GM23338 (cell line): Measurements from ENCODE around the gene DAGLB. TPM values are rescaled to one million over a fixed set of nuclear protein-coding genes. Genes with fewer than 3 reads are reported as not detected.

ENCODE experiments used
- ATAC-seq: fragments of 200-7000 bp; cut with Tn5 transposase; 3 replicates; pipeline ENCODE4 v1.9.1; 2020
- DNase-seq: peaks from one replicate; pipeline ENCODE4 v3.0.0-alpha.2; 2015; ENCODE audit warnings: low spot score
- H2AFZ ChIP-seq: fragments of 200-600 bp; sonication (generic); 2 replicates; pipeline ENCODE4 v1.8.0; 2016; ENCODE audit warnings: antibody characterized with exemption, mild to moderate bottlenecking, moderate library complexity
- H3F3A ChIP-seq: fragments of 200-600 bp; sonication (generic); replicated peaks from 2 replicates; pipeline ENCODE4 v1.8.0; 2017; ENCODE audit warnings: antibody characterized with exemption, mixed run types, low read depth
- H3K27ac ChIP-seq: fragments of 200-600 bp; sonication (generic); 2 replicates; pipeline ENCODE4 v1.6.1; 2016; ENCODE audit warnings: low read depth
- H3K27me3 ChIP-seq: fragments of 200-600 bp; sonication (generic); 2 replicates; pipeline ENCODE4 v1.8.0; 2016; ENCODE audit warnings: mild to moderate bottlenecking, mixed run types, moderate library complexity; ENCODE audit not compliant: insufficient read depth
- H3K36me3 ChIP-seq: fragments of 200-600 bp; sonication (generic); 2 replicates; pipeline ENCODE4 v1.8.0; 2016; ENCODE audit warnings: mild to moderate bottlenecking; ENCODE audit not compliant: insufficient read depth
- H3K4me1 ChIP-seq: fragments of 200-600 bp; sonication (generic); 2 replicates; pipeline ENCODE4 v1.8.0; 2016; ENCODE audit warnings: mild to moderate bottlenecking, moderate library complexity; ENCODE audit not compliant: insufficient read depth
- H3K4me2 ChIP-seq: fragments of 200-600 bp; sonication (generic); 2 replicates; pipeline ENCODE4 v1.7.1; 2017; ENCODE audit warnings: mixed run types
- H3K4me3 ChIP-seq: fragments of 200-600 bp; sonication (generic); 2 replicates; pipeline ENCODE4 v1.6.1; 2016; ENCODE audit warnings: mixed run types
- H3K79me2 ChIP-seq: fragments of 200-600 bp; sonication (generic); replicated peaks from 2 replicates; pipeline ENCODE4 v1.8.0; 2017; ENCODE audit warnings: mild to moderate bottlenecking; ENCODE audit not compliant: insufficient read depth
- H3K9me2 ChIP-seq: fragments of 200-600 bp; sonication (generic); 2 replicates; pipeline ENCODE4 v1.8.0; 2017; ENCODE audit not compliant: insufficient read depth
- H4K20me1 ChIP-seq: fragments of 200-600 bp; sonication (generic); replicated peaks from 2 replicates; pipeline ENCODE4 v1.8.0; 2017; ENCODE audit warnings: mild to moderate bottlenecking; ENCODE audit not compliant: insufficient read depth
- H3K27ac Mint-ChIP-seq: 2 replicates; pipeline ENCODE4 v1.8.0; 2020; ENCODE audit warnings: inconsistent platforms, mild to moderate bottlenecking, moderate library complexity, mixed read lengths
- H3K27me3 Mint-ChIP-seq: 3 replicates; pipeline ENCODE4 v1.8.0; 2022; ENCODE audit warnings: low read depth, mild to moderate bottlenecking, moderate library complexity, mixed read lengths, inconsistent platforms; ENCODE audit not compliant: insufficient read depth, poor library complexity
- H3K36me3 Mint-ChIP-seq: 3 replicates; pipeline ENCODE4 v1.8.0; 2021; ENCODE audit warnings: low read depth, mild to moderate bottlenecking, inconsistent platforms, moderate library complexity, mixed read lengths
- H3K4me1 Mint-ChIP-seq: 3 replicates; pipeline ENCODE4 v1.8.0; 2020; ENCODE audit warnings: mild to moderate bottlenecking, inconsistent platforms, mixed read lengths
- H3K4me3 Mint-ChIP-seq: 3 replicates; pipeline ENCODE4 v1.8.0; 2021; ENCODE audit warnings: moderate library complexity, mild to moderate bottlenecking, inconsistent platforms, mixed read lengths
- H3K9me3 Mint-ChIP-seq: 3 replicates; pipeline ENCODE4 v1.8.0; 2020; ENCODE audit warnings: moderate library complexity, mild to moderate bottlenecking, inconsistent platforms, mixed read lengths
- CREB1 ChIP-seq: fragments of 250-450 bp; sonication (Bioruptor Pico); IDR thresholded peaks from 2 replicates; pipeline ENCODE4 v1.5.0; 2020; ENCODE audit warnings: low read depth, mild to moderate bottlenecking, moderate library complexity
- CTCF ChIP-seq, 2 experiments: fragments of 200-600 bp in 1 of 2; sonication (generic) in 1 of 2; conservative IDR thresholded peaks; 2 replicates each; pipeline versions ENCODE4 v1.5.1 to v1.6.1; 2016 to 2017; ENCODE audit warnings: antibody characterized with exemption in 2 of 2, low read depth in 2 of 2, mild to moderate bottlenecking in 2 of 2, moderate library complexity in 1 of 2
- JUNB ChIP-seq: IDR thresholded peaks from one replicate; pipeline ENCODE4 v1.6.1; 2016; ENCODE audit warnings: antibody characterized with exemption; ENCODE audit not compliant: unreplicated experiment
- NANOG ChIP-seq: IDR thresholded peaks from 2 replicates; pipeline ENCODE4 v1.6.1; 2016; ENCODE audit warnings: antibody characterized with exemption, borderline replicate concordance
- POLR2AphosphoS5 ChIP-seq: IDR thresholded peaks from 2 replicates; pipeline ENCODE4 v1.6.1; 2016; ENCODE audit warnings: antibody characterized with exemption, low read depth
- STAT1 ChIP-seq: IDR thresholded peaks from one replicate; pipeline ENCODE4 v1.6.1; 2016; ENCODE audit warnings: antibody characterized with exemption; ENCODE audit not compliant: unreplicated experiment
- ZNF331 ChIP-seq: fragments of 250-450 bp; sonication (Bioruptor Pico); IDR thresholded peaks from 2 replicates; pipeline ENCODE4 v1.5.0; 2020; ENCODE audit warnings: low read depth, mild to moderate bottlenecking, moderate library complexity
- polyA plus RNA-seq: library from polyadenylated mRNA; unstranded; fragments of >200 nt; fragmentation: Nextera tagmentation; extraction: Ambion mirVana; gene quantifications from 2 replicates; pipeline ENCODE4 v1.2.1, GENCODE V29; 2016
- total RNA-seq: library from RNA; depleted of rRNA; stranded (reverse); fragments of >200 nt; shearing (Covaris generic); gene quantifications from 2 replicates; pipeline ENCODE4 v1.2.3, GENCODE V29; 2014

The DAGLB gene
- total and polyA plus RNA-seq, 2 experiments from 2014 or later = 13.8 to 26.0 TPM

GRCh38 chr7:6496842-6497636 lies 49.3 kb upstream of the DAGLB start:
- Mint-ChIP-seq H3K27me3 (peaks cover 3% of the 10 kb centered on the region), H3K4me1 (no peaks in the 10 kb centered on the region), H3K36me3 (no peaks in the 10 kb centered on the region; the same call in 2 of the 3 replicates), H3K27ac (no peak overlapping the region), H3K4me3 (no peak overlapping the region), H3K9me3 (no peaks in the 10 kb centered on the region)
- Histone ChIP-seq H3K9me2 (no peaks in the 10 kb centered on the region), H4K20me1 (no peaks in the 10 kb centered on the region), H3K27me3 (no peaks in the 10 kb centered on the region), H3K79me2 (no peaks in the 10 kb centered on the region; the same call in 1 of the 2 replicates), H3K4me3 (no peak overlapping the region), H2AFZ (no peak overlapping the region), H3F3A (no peaks in the 10 kb centered on the region), H3K4me1 (no peaks in the 10 kb centered on the region), H3K4me2 (no peak overlapping the region), H3K27ac (no peak overlapping the region), H3K36me3 (no peaks in the 10 kb centered on the region)
- DNase-seq (no peak), ATAC-seq (peak; percentile 25; the same call in 1 of the 3 replicates)
- TF ChIP-seq CTCF (conservative IDR thresholded peaks at IDR 0.05; ENCODE audit: low read depth in 2 of 2) (no peak), STAT1 (no peak), JUNB (no peak), ZNF331 (no peak), POLR2AphosphoS5 (no peak)

- Histone ChIP-seq H3K4me1 (no peaks in the 10 kb centered on the region), H3K4me3 (no peak overlapping the region), H2AFZ (no peak overlapping the region), H3F3A (no peaks in the 10 kb centered on the region), H3K27me3 (no peaks in the 10 kb centered on the region), H3K4me2 (no peak overlapping the region), H3K79me2 (no peaks in the 10 kb centered on the region), H3K9me2 (0 out of 2 replicates have a peak, but pooled peaks cover 2% of the 10 kb centered on the region), H4K20me1 (no peaks in the 10 kb centered on the region), H3K27ac (no peak overlapping the region), H3K36me3 (no peaks in the 10 kb centered on the region)
- TF ChIP-seq POLR2AphosphoS5 = no peak
- TF ChIP-seq NANOG = no peak
- TF ChIP-seq ZNF331 = no peak
- TF ChIP-seq CREB1 (CRISPR knock-in tag) = no peak
- ATAC-seq = no peak
- Mint-ChIP-seq H3K27me3 (peaks cover 3% of the 10 kb centered on the region), H3K9me3 (0 out of 3 replicates have a peak, but pooled peaks cover 2% of the 10 kb centered on the region), H3K4me3 (no peak overlapping the region), H3K27ac (no peak overlapping the region), H3K36me3 (no peaks in the 10 kb centered on the region; the same call in 2 of the 3 replicates), H3K4me1 (no peaks in the 10 kb centered on the region)
- DNase-seq = no peak
These were observed 48.0 kb upstream of the DAGLB start for GRCh38 chr7:6495597-6496262.
